Natural killer cell (primary cell): ENCODE measurements around the gene NECTIN2. TPM values are rescaled to one million over a fixed set of nuclear protein-coding genes. Genes with fewer than 3 reads are reported as not detected.

Experiments used
- ATAC-seq, 3 donors: fragments of 150-1000 bp in 2 of 3; fragments of 200-7000 bp in 1 of 3; cut with Tn5 transposase; 1 replicate in 1 of 3; 2 replicates in 2 of 3; pipeline ENCODE4 v1.10.0; 2021; ENCODE audit warnings: mild to moderate bottlenecking in 2 of 3, moderate library complexity in 2 of 3
- DNase-seq, 2 donors: peaks; one replicate each; pipeline versions ENCODE4 v3.0.0 to v3.0.0-alpha.2; 2013 to 2021; ENCODE audit warnings: mixed read lengths in 1 of 2
- H3K27ac ChIP-seq: one replicate; pipeline ENCODE4 v1.5.1; 2013; ENCODE audit warnings: mild to moderate bottlenecking, low read length
- H3K27me3 ChIP-seq: one replicate; pipeline ENCODE4 v1.6.1; 2013; ENCODE audit warnings: low read length; ENCODE audit not compliant: control insufficient read depth, insufficient read depth
- H3K36me3 ChIP-seq: one replicate; pipeline ENCODE4 v1.6.1; 2013; ENCODE audit warnings: low read length; ENCODE audit not compliant: control insufficient read depth, insufficient read depth
- H3K4me1 ChIP-seq: one replicate; pipeline ENCODE4 v1.6.1; 2013; ENCODE audit warnings: low read length; ENCODE audit not compliant: control insufficient read depth, insufficient read depth
- H3K4me3 ChIP-seq: one replicate; pipeline ENCODE4 v1.5.1; 2013; ENCODE audit warnings: low read length
- H3K9me3 ChIP-seq: one replicate; pipeline ENCODE4 v1.6.1; 2013; ENCODE audit warnings: low read length; ENCODE audit not compliant: control insufficient read depth, insufficient read depth
- H3K27ac Mint-ChIP-seq, 2 donors: one replicate each; pipeline ENCODE4 v1.8.0; 2022; ENCODE audit warnings: mild to moderate bottlenecking in 2 of 2, mixed read lengths in 2 of 2, moderate library complexity in 1 of 2
- H3K27me3 Mint-ChIP-seq, 2 donors: one replicate each; pipeline ENCODE4 v1.8.0; 2022; ENCODE audit warnings: low read depth in 2 of 2, mixed read lengths in 2 of 2
- H3K36me3 Mint-ChIP-seq: one replicate; pipeline ENCODE4 v1.8.0; 2022; ENCODE audit warnings: mixed read lengths
- H3K4me1 Mint-ChIP-seq, 2 donors: one replicate each; pipeline ENCODE4 v1.8.0; 2022; ENCODE audit warnings: mixed read lengths in 2 of 2
- H3K4me3 Mint-ChIP-seq: one replicate; pipeline ENCODE4 v1.8.0; 2022; ENCODE audit warnings: mild to moderate bottlenecking, moderate library complexity, mixed read lengths
- H3K9me3 Mint-ChIP-seq, 2 donors: one replicate each; pipeline ENCODE4 v1.8.0; 2022; ENCODE audit warnings: mixed read lengths in 2 of 2
- CTCF ChIP-seq: fragments of 200-600 bp; IDR thresholded peaks from one replicate; pipeline ENCODE4 v1.8.0; 2022; ENCODE audit warnings: antibody characterized with exemption
- WGBS: methylation state at CpG from one replicate; pipeline ENCODE4 v1.1.7; 2013; ENCODE audit warnings: missing lambda C conversion rate; ENCODE audit not compliant: insufficient coverage; 5-methylcytosine and 5-hydroxymethylcytosine counted together
- intact Hi-C: fragments of 100-400 bp; cut with micrococcal nuclease; formaldehyde crosslinking; loops from one replicate; pipeline ENCODE4 v1.14.2; 2022
- total RNA-seq, 4 donors: library from RNA; stranded (reverse); fragments of 120-200 nt in 1 of 4; gene quantifications; one replicate each; pipeline versions ENCODE4 v1.2.3 to v1.2.4, GENCODE V29; 2013 to 2022

Gene NECTIN2
- total RNA-seq, 3 donors from 2014 or later (not counting 1 experiment from before 2014, with no cell fraction given): 1.6 to 10.3 (median 2.7) TPM

- H3K27ac Mint-ChIP-seq: no peak overlapping the region
- intact Hi-C loops: no loop called here
Measured at GRCh38 chr19:44851427-44851826, 5.3 kb downstream of the NECTIN2 start.

GRCh38 chr19:44855606-44856005 lies 9.5 kb downstream of the NECTIN2 start:
- Histone ChIP-seq H3K36me3 (no peaks in the 10 kb centered on the region), H3K4me1 (peaks cover 10% of the 10 kb centered on the region), H3K4me3 (no peak overlapping the region), H3K27me3 (no peaks in the 10 kb centered on the region), H3K27ac (no peak overlapping the region), H3K9me3 (no peaks in the 10 kb centered on the region)
- H3K36me3 Mint-ChIP-seq: no peaks in the 10 kb centered on the region
- peaks cover 0 to 5% of the 10 kb centered on the region in 2 donors for H3K4me1 Mint-ChIP-seq
- H3K27ac Mint-ChIP-seq: no peak overlapping the region
- DNase-seq: no peak
- ATAC-seq: no peak
- intact Hi-C loops: no loop called here
- no peaks in the 10 kb centered on the region for H3K9me3 Mint-ChIP-seq
- H3K4me3 Mint-ChIP-seq: no peak overlapping the region
- no CpG with 5 or more reads among the region's 1 CpG for WGBS
- no peak for TF ChIP-seq CTCF
- peaks cover 0 to 2% of the 10 kb centered on the region in 2 donors for H3K27me3 Mint-ChIP-seq

More at GRCh38 chr19:44851427-44851826, 5.3 kb downstream of the NECTIN2 start:
- Histone ChIP-seq H3K27ac (no peak overlapping the region), H3K4me1 (peaks cover 22% of the 10 kb centered on the region), H3K9me3 (no peaks in the 10 kb centered on the region), H3K27me3 (peaks cover 13% of the 10 kb centered on the region), H3K4me3 (no peak overlapping the region), H3K36me3 (no peaks in the 10 kb centered on the region)
- no peak for TF ChIP-seq CTCF
- Mint-ChIP-seq H3K36me3 (no peaks in the 10 kb centered on the region), H3K4me3 (no peak overlapping the region), H3K27me3 (peaks cover 0 to 13% of the 10 kb centered on the region in 2 donors), H3K4me1 (peaks cover 6 to 14% of the 10 kb centered on the region in 2 donors), H3K9me3 (no peaks in the 10 kb centered on the region)
- no peak for DNase-seq
- no peak for ATAC-seq
- 20% methylated on average over 2 of the region's 2 CpGs for WGBS

GRCh38 chr19:44856421-44857083 lies 10.5 kb downstream of the NECTIN2 start:
- no peak overlapping the region for H3K27ac Mint-ChIP-seq
- no peak overlapping the region for H3K4me3 Mint-ChIP-seq
- no peaks in the 10 kb centered on the region for H3K9me3 Mint-ChIP-seq

More at GRCh38 chr19:44856421-44857083, 10.5 kb downstream of the NECTIN2 start:
- 26% methylated on average over 10 of the region's 10 CpGs for WGBS
- Histone ChIP-seq H3K9me3 (no peaks in the 10 kb centered on the region), H3K4me1 (peaks cover 10% of the 10 kb centered on the region), H3K4me3 (no peak overlapping the region), H3K27ac (no peak overlapping the region), H3K36me3 (no peaks in the 10 kb centered on the region), H3K27me3 (no peaks in the 10 kb centered on the region)
- intact Hi-C loops: no loop called here
- peaks cover 0 to 5% of the 10 kb centered on the region in 2 donors for H3K4me1 Mint-ChIP-seq
- DNase-seq (no peak), ATAC-seq (no peak)
- peaks cover 0 to 2% of the 10 kb centered on the region in 2 donors for H3K27me3 Mint-ChIP-seq
- H3K36me3 Mint-ChIP-seq: no peaks in the 10 kb centered on the region
- TF ChIP-seq CTCF: no peak
